Colonic mucosa (tissue), 4 donors: Measurements from ENCODE around the gene PRKCA. TPM values are rescaled to one million over a fixed set of nuclear protein-coding genes. Genes with fewer than 3 reads are reported as not detected.
"Not testable (repeated sequence)": the region's sequence is repeated elsewhere in the genome, so short reads cannot be mapped to it uniquely, and the experiment has no call there.

Experiments used
- DNase-seq: peaks from one replicate; pipeline ENCODE4 v3.0.0-alpha.2; 2020
- H3K27ac ChIP-seq: fragments of 200-600 bp; one replicate; pipeline ENCODE4 v1.8.0; 2021
- H3K27me3 ChIP-seq: fragments of 200-600 bp; one replicate; pipeline ENCODE4 v1.8.0; 2021
- H3K36me3 ChIP-seq: fragments of 200-600 bp; one replicate; pipeline ENCODE4 v1.8.0; 2021
- H3K4me1 ChIP-seq: fragments of 200-600 bp; one replicate; pipeline ENCODE4 v1.8.0; 2021; ENCODE audit warnings: mild to moderate bottlenecking
- H3K4me3 ChIP-seq: fragments of 200-600 bp; one replicate; pipeline ENCODE4 v1.8.0; 2021
- H3K9ac ChIP-seq, 2 donors: one replicate each; pipeline ENCODE4 v1.7.0; 2013; ENCODE audit warnings: control low read depth in 2 of 2, low read depth in 2 of 2, low read length in 2 of 2
- H3K9me3 ChIP-seq: fragments of 200-600 bp; one replicate; pipeline ENCODE4 v1.8.0; 2021
- intact Hi-C: fragments of 100-400 bp; cut with DNase I; formaldehyde crosslinking; loops from one replicate; pipeline ENCODE4 v1.14.1; 2022
- total RNA-seq, 2 donors: library from RNA; stranded (reverse); fragmentation: NEBNext Ultra II Directional in 1 of 2; extraction: Animal tissue kit (Norgen Biotek cat#: 25700) in 1 of 2; gene quantifications; one replicate each; pipeline ENCODE4 v1.2.1, GENCODE V29; 2021
- TF ChIP-seq, protein P1 (sequence below): fragments of 200-600 bp; IDR thresholded peaks from one replicate; pipeline ENCODE4 v1.8.0; 2022; ENCODE audit warnings: antibody characterized with exemption, mild to moderate bottlenecking
- donor health status: healthy.
- donor health status: DM: no; HTN: no; CAD: no.
- donor health status: DM: no; HTN: no; CAD: no.

The PRKCA gene
- total RNA-seq, 2 donors from 2014 or later: 40.0 to 41.8 TPM

DNA sequence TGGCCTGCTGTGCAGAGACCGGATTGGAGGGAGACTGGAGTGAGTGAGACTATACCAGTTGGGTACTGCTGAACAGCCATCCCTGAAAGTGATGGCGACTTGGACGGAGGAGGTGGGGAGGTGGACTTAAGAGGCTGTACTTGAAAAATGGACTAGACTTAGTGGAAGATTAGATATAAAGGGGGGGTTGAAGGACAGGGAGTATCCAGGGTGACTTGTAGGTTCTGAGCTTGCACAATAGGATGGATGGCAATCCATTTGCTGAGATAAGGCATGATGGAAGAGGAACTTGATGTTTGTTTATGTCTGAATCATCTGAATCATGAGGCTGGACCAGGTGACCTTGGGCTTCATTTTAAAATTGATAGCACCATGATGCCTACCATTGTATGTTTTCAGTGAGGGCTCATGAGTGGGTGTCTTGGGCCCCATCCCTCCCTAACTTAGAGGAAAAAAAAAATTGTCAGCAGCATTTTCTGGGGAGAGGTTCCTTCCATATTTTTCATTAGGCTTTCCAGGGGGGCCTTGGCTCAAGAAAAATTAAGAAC lies 41.2 kb downstream of the PRKCA start:
- intact Hi-C loops: no loop called here
- Histone ChIP-seq H3K27me3 (no peaks in the 10 kb centered on the region), H3K9me3 (no peaks in the 10 kb centered on the region), H3K9ac (no peak overlapping the region), H3K36me3 (no peaks in the 10 kb centered on the region), H3K4me3 (no peak overlapping the region), H3K27ac (no peak overlapping the region), H3K4me1 (peaks cover 11% of the 10 kb centered on the region)
- no peak for DNase-seq
- TF ChIP-seq, protein P1, sequence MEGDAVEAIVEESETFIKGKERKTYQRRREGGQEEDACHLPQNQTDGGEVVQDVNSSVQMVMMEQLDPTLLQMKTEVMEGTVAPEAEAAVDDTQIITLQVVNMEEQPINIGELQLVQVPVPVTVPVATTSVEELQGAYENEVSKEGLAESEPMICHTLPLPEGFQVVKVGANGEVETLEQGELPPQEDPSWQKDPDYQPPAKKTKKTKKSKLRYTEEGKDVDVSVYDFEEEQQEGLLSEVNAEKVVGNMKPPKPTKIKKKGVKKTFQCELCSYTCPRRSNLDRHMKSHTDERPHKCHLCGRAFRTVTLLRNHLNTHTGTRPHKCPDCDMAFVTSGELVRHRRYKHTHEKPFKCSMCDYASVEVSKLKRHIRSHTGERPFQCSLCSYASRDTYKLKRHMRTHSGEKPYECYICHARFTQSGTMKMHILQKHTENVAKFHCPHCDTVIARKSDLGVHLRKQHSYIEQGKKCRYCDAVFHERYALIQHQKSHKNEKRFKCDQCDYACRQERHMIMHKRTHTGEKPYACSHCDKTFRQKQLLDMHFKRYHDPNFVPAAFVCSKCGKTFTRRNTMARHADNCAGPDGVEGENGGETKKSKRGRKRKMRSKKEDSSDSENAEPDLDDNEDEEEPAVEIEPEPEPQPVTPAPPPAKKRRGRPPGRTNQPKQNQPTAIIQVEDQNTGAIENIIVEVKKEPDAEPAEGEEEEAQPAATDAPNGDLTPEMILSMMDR: no peak

DNA sequence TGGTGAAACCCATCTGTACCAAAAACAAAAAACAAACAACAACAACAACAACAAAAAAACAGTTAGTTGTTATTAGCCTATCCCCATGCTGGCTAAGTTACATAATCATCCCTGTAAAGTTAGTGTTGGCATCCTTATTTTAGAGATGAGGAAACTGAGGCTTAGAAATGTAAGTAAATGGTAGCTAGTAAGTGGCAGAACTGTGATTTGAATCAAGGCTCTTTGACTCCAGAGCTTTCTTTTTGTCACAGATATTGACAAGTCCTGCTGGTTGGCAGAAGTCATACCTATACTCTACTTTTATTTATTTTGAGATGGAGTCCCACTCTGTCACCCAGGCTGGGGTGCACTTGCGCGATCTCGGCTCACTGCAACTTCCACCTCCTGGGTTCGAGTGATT lies 42.1 kb downstream of the PRKCA start:
- Histone ChIP-seq H3K36me3 (no peaks in the 10 kb centered on the region), H3K9me3 (no peaks in the 10 kb centered on the region), H3K4me1 (peaks cover 11% of the 10 kb centered on the region), H3K27me3 (no peaks in the 10 kb centered on the region), H3K4me3 (no peak overlapping the region), H3K9ac (no peak overlapping the region), H3K27ac (no peak overlapping the region)
- no peak for DNase-seq
- TF ChIP-seq, protein P1: no peak
- intact Hi-C loops: no loop called here

DNA sequence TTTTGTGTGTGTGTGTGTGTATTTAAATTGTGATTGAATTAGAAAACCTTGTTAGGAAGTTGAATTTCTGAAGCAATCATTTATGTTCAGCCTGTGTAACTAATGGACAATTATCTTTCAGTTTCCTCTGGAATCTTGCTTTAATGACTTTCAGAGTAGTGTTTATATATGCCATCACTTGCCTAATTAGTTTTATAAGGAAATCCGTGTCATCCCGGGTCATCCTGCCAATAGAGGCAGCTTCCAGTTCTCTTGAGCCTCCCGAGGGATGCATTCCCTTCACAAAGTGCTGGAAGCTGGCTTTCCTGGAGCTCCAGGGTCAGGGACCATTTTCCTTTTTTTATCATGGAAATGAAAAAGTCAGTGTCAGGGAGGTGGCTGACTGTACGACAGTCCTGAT lies 42.9 kb downstream of the PRKCA start:
- no peaks in the 10 kb centered on the region for H3K27me3 ChIP-seq
- DNase-seq: no peak
- H3K4me3 ChIP-seq: no peak overlapping the region
- TF ChIP-seq, protein P1: no peak
- H3K4me1 ChIP-seq: peaks cover 11% of the 10 kb centered on the region
- intact Hi-C loops: no loop called here
- H3K9ac ChIP-seq: no peak overlapping the region
- no peaks in the 10 kb centered on the region for H3K36me3 ChIP-seq
- H3K9me3 ChIP-seq: no peaks in the 10 kb centered on the region
- no peak overlapping the region for H3K27ac ChIP-seq

DNA sequence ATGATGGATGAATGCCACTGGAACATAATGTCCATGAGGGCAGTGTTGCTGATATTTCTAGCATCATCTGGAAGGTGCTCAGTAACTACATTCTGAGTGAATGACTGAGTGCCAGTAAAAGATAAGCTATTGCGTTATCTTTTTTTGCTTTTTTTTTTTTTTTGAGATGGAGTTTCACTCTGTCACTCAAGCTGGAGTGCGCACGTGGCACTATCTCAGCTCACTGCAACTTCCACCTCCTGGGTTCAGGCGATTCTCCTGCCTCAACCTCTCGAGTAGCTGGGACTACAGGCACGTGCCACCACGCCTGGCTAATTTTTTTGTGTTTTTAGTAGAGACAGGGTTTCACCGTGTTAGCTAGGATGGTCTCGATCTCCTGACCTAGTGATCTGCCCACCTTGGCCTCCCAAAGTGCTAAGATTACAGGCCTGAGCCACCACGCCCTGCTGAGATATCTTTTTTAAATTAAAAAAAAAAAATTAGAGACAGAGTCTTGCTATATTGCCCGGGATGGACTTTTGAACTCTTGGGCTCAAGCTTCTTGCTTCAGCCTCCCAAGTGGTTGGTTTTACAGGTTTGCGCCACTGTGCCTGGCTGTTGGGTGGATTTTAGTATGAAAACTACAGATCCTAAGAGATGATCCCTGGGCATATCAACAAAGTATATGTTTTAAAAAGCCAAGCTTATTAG lies 43.7 kb downstream of the PRKCA start:
- peak; percentile 67 for DNase-seq
- H3K27me3 ChIP-seq, intact Hi-C loops, H3K4me3 ChIP-seq, H3K9ac ChIP-seq, H3K36me3 ChIP-seq, H3K27ac ChIP-seq, H3K9me3 ChIP-seq: not testable (repeated sequence)
- peaks cover 17% of the 10 kb centered on the region for H3K4me1 ChIP-seq

DNA sequence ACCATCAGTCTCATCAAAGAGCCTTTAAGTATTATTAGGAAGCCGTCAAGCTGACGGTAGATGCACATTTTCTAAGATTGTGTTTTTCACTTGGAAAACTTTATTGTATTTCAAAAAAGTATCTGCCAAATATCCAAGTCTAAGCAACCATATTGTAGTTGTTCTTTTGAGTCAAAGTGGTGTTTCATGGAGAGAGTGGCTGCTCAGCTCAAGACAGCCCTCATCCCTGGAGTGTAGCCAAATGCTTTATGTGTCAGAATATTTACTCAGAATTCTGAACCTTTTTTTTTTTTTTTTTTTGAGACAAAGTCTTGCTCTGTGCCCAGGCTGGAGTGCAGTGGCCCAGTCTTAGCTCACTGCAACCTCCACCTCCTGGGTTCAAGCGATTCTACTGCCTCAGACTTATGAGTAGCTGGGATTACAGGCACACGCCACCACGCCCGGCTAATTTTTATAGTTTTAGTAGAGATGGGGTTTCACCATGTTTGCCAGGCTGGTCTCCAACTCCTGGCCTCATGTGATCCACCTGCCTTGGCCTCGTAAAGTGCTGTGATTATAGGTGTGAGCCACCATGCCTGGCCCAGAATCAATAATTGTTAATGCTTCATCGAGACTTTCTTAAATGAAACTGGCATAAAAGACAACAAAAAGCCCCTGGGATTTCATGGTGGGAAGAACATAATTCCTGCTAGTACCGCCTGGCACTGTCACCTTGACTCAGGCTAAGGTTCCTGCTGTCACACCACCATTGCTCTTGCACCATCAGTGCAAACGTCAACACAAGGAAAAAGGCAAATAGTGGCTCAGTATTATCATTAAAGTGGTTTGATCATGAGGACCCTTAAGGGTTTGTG lies 45.5 kb downstream of the PRKCA start:
- peak; percentile 70 for DNase-seq
- H3K4me3 ChIP-seq: no peak overlapping the region
- H3K4me1 ChIP-seq: peaks cover 17% of the 10 kb centered on the region
- H3K9ac ChIP-seq: no peak overlapping the region
- no peaks in the 10 kb centered on the region for H3K27me3 ChIP-seq
- TF ChIP-seq, protein P1: no peak
- H3K36me3 ChIP-seq: no peaks in the 10 kb centered on the region
- H3K27ac ChIP-seq: peak overlapping the region; percentile 51
- intact Hi-C loops: no loop called here
- no peaks in the 10 kb centered on the region for H3K9me3 ChIP-seq
